Body of pancreas (tissue), 4 donors: ENCODE measurements around the gene RTN4IP1.

Source experiments
- CTCF ChIP-seq, 7 experiments: fragments of 450-650 bp in 4 of 7; fragments of 200-600 bp in 3 of 7; sonication (generic) in 3 of 7; IDR thresholded peaks; one replicate each; pipeline ENCODE4 v1.5.1; 2016 to 2019; ENCODE audit warnings: antibody characterized with exemption in 7 of 7
- POLR2A ChIP-seq, 3 donors: fragments of 450-650 bp; IDR thresholded peaks; one replicate each; pipeline ENCODE4 v1.6.1; 2016; ENCODE audit warnings: antibody characterized with exemption in 3 of 3, mild to moderate bottlenecking in 2 of 3

- TF ChIP-seq POLR2A (IDR thresholded peaks at IDR 0.05) = no peak
- TF ChIP-seq CTCF (IDR thresholded peaks at IDR 0.05) = no peak
Observed at GRCh38 chr6:106619223-106619622, 10.1 kb downstream of the RTN4IP1 start.
